ENCODE data around the gene SRSF1.

Gene SRSF1

GRCh38 chr17:57993471-57994365 lies 13.3 kb downstream of the SRSF1 start:
- TF ChIP-seq SIN3A (IDR thresholded peaks at IDR 0.05; ENCODE audit: borderline replicate concordance, insufficient read depth, low read length), result no peak
- TF ChIP-seq POLR2AphosphoS5 (IDR thresholded peaks at IDR 0.05; ENCODE audit: low read depth, low read length), result peak; percentile 70; the same call in 1 of the 2 replicates

GRCh38 chr17:57991537-57991936 lies 15.5 kb downstream of the SRSF1 start:
- TF ChIP-seq FOXP2 (optimal IDR thresholded peaks at IDR 0.05; ENCODE audit: borderline replicate concordance, extremely low read depth, extremely low read length, insufficient read depth) (no peak), SIN3A (IDR thresholded peaks at IDR 0.05; ENCODE audit: borderline replicate concordance, insufficient read depth, low read length) (no peak)

- TF ChIP-seq TAF1 (IDR thresholded peaks at IDR 0.05; ENCODE audit: borderline replicate concordance, insufficient read depth, low read length) (no peak), POLR2AphosphoS5 (IDR thresholded peaks at IDR 0.05; ENCODE audit: low read depth, low read length) (no peak), REST (IDR thresholded peaks at IDR 0.05; ENCODE audit: insufficient read depth in 1 of 2, low read depth in 2 of 2, low read length in 2 of 2) (no peak), FOXP2 (optimal IDR thresholded peaks at IDR 0.05; ENCODE audit: borderline replicate concordance, extremely low read depth, extremely low read length, insufficient read depth) (no peak), SIN3A (IDR thresholded peaks at IDR 0.05; ENCODE audit: borderline replicate concordance, insufficient read depth, low read length) (no peak)
These were observed 17.0 kb downstream of the SRSF1 start for GRCh38 chr17:57990037-57990436.

- TF ChIP-seq TAF1 (IDR thresholded peaks at IDR 0.05; ENCODE audit: borderline replicate concordance, insufficient read depth, low read length) (peak; percentile 66; the same call in 1 of the 2 replicates), FOXP2 (optimal IDR thresholded peaks at IDR 0.05; ENCODE audit: borderline replicate concordance, extremely low read depth, extremely low read length, insufficient read depth) (peak; percentile 8), POLR2AphosphoS5 (IDR thresholded peaks at IDR 0.05; ENCODE audit: low read depth, low read length) (peak; percentile 54), REST (IDR thresholded peaks at IDR 0.05; ENCODE audit: insufficient read depth in 1 of 2, low read depth in 2 of 2, low read length in 2 of 2) (peak in 1 of 2 experiments; percentile 61; a peak in 2 of 4 replicates), SIN3A (IDR thresholded peaks at IDR 0.05; ENCODE audit: borderline replicate concordance, insufficient read depth, low read length) (0 out of 2 replicates have a peak, but pooled peaks have one; percentile 31)
These were observed 18.5 kb downstream of the SRSF1 start for GRCh38 chr17:57988301-57989250.

- TF ChIP-seq POLR2AphosphoS5 (IDR thresholded peaks at IDR 0.05; ENCODE audit: low read depth, low read length), result no peak
- 0 out of 2 replicates have a peak, but pooled peaks have one; percentile 26 for TF ChIP-seq TAF1 (IDR thresholded peaks at IDR 0.05; ENCODE audit: borderline replicate concordance, insufficient read depth, low read length)
- TF ChIP-seq SIN3A (IDR thresholded peaks at IDR 0.05; ENCODE audit: borderline replicate concordance, insufficient read depth, low read length), result 0 out of 2 replicates have a peak, but pooled peaks have one; percentile 25
- no peak for TF ChIP-seq FOXP2 (optimal IDR thresholded peaks at IDR 0.05; ENCODE audit: borderline replicate concordance, extremely low read depth, extremely low read length, insufficient read depth)
- no peak for TF ChIP-seq REST (IDR thresholded peaks at IDR 0.05; ENCODE audit: insufficient read depth in 1 of 2, low read depth in 2 of 2, low read length in 2 of 2)
These were observed 19.3 kb downstream of the SRSF1 start, which contains the start of gene VEZF1 for GRCh38 chr17:57987581-57988300. TSS of gene VEZF1 (minus strand) at chr17:57988254. CDS start at chr17:57988111, 143 bp downstream.

All from PFSK-1 (cell line).